IPS-18c (cell line): ENCODE results near the gene HDAC10.

ENCODE experiments used
- H3K4me3 ChIP-seq: 2 replicates; pipeline ENCODE4 v1.7.0; 2013; ENCODE audit warnings: low read depth, mild to moderate bottlenecking, low read length, moderate library complexity; ENCODE audit not compliant: insufficient read depth
- H3K9me3 ChIP-seq: one replicate; pipeline ENCODE4 v1.6.1; 2013; ENCODE audit warnings: mild to moderate bottlenecking, low read length, moderate library complexity; ENCODE audit not compliant: control insufficient read depth, insufficient read depth

Gene HDAC10

DNA sequence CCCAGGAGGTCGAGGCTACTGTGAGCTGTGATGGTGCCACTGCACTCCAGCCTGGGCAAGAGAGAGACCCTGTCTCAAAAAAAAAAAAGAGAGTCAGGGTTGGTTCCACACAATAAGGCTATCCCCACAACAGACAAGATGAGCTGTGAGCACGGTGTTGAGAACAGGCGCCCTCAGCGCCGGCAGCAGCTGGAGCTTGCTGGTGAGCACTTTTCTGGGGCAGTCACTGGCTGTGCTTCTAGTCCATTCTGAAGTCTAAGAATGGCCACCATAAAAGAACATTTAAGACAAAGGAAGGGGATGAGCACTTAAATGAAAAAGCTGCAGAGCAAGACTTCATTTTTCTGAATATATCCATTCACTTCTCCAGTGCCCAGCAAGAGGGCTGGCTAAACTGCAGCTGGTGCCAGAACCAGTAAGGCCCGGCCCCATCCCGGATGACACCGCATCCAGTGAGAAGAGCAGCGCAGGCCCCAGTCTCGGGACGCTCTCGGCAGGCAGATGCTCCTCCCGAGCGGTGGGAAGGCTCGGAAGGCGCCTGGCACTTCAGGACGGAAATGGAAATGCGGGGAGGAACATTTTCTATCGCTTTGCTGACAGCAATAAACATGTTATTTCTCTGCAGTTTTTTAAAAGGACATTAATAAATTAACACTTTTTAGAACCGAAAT lies 18.4 kb downstream of the HDAC10 start:
- H3K9me3 ChIP-seq = no peaks in the 10 kb centered on the region

DNA sequence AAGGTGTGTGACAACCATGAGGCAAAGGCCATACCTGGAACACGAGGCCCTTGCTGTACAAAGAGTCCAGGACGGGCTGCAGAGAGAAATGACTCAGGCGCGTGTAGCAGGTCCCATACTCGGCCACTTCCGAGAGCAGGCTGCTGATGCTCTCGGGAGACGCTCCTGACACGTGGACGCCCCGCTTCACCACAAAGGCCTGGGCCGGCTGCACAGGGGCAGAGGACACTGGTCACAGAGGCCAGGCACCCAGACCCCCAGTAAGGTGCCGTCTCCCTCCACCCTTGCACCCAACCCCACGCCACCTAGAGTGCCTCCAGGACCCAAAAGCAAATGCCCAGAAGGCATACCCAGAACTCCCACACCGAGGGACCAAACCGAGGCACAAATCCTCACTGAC lies 21.7 kb downstream of the HDAC10 start:
- H3K9me3 ChIP-seq = no peaks in the 10 kb centered on the region
- no peak overlapping the region for H3K4me3 ChIP-seq

More for the DNA sequence above, 18.4 kb downstream of the HDAC10 start:
- no peak overlapping the region for H3K4me3 ChIP-seq

DNA sequence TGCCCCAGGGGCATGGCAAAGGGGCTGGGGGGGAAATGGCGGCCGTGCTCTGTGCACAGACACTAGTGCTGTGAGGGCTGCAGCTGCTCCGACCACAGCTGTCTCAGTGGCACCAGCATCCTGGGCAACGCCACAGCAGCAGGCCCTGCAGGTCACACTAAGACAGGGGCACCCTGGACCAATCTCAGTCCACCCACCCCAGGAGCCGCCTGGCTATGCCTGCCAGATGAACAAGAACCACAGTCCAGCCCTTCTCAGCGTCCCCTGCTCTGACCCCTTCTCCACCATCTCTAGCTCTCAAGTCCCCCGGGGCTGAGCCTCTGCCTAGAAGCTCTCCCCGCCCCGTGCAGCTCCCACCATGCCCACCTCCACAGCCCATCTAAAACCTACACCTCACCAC lies 22.7 kb downstream of the HDAC10 start:
- H3K4me3 ChIP-seq = no peak overlapping the region
- H3K9me3 ChIP-seq = no peaks in the 10 kb centered on the region

DNA sequence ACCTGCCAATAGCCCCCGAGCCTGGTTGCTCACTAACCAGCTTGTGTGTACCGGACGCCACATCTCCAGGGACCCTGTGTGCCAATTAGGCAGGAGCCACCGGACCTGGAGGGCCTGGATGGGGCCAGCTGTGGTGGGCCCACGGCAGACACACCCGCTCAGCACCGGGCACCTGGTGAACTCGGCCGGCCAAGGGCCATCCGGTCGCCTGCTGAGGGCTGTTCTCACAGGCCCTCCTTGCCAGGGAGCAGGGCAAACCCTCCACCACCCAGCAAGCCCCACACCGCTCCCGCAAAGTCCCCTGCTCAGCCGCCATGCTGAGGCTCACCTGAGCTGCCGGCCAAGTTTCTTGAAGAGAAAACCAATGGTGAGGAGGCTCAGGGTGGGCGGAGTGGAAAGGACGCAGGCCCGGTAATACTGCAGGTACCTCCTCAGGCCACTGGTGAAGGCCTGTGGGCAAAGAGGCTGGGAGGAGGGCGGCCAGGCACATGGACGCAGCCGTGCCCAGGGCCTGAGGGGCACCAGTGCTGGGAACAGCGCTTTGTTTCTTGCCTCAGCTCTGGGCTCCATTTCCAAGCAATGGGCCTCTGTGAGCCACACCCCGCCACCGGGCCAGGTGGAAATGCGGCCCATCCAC lies 23.4 kb downstream of the HDAC10 start:
- H3K9me3 ChIP-seq = no peaks in the 10 kb centered on the region
- H3K4me3 ChIP-seq = no peak overlapping the region

DNA sequence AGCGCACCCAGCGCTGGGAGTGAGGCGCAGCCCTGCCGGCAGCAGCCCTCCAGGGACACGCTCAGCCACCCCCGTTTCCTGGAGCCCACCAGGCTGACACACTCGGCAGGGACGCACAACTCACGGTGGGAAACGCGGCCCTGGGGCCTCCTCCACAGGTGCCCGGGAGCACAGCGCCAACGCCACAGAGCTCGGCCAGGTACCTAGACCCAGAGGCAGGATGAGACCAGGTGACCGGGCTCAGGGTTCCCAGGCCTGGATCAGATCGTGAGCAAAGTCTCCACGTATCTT lies 24.2 kb downstream of the HDAC10 start:
- H3K9me3 ChIP-seq = no peaks in the 10 kb centered on the region
- H3K4me3 ChIP-seq = no peak overlapping the region

DNA sequence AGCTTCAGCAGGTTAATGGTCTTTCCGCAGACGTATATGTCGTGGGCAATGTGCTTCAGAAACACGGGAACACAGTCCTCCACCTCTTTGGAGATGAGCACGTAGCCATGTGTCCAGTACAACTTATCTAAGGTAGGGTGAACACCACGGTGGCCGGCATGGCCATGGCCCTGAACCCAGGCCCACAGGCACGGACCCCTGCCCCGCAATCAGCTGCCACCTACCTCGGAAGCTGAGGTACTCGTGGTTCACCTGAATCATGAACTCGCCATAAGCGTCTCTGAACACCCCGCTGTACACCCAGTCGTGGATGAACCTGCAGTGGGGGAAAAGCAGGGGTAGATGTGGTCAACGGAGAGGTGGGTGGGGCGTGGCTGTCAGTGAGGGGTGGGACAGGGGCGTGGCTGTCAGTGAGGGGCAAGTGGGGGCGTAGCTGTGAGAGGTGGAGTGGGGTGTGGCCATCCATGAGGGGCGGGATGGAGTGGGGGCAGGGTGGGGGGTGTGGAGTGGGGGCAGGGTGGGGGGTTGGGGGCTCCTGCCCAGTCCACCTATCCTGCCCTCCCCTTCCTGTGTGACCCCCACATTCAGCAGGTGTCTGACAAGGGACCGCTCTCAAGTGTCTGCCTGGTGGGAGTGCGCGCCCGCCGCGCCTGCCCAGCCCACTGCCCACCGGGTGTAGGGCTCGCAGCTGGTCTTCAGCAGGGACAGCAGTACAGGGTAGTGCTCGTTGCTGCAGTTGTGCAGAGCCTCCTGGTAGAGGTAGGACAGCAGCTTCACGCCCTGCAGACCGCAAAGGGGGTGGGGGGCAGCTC lies 24.8 kb downstream of the HDAC10 start:
- Histone ChIP-seq H3K9me3 (peaks cover 2% of the 10 kb centered on the region), H3K4me3 (no peak overlapping the region)

DNA sequence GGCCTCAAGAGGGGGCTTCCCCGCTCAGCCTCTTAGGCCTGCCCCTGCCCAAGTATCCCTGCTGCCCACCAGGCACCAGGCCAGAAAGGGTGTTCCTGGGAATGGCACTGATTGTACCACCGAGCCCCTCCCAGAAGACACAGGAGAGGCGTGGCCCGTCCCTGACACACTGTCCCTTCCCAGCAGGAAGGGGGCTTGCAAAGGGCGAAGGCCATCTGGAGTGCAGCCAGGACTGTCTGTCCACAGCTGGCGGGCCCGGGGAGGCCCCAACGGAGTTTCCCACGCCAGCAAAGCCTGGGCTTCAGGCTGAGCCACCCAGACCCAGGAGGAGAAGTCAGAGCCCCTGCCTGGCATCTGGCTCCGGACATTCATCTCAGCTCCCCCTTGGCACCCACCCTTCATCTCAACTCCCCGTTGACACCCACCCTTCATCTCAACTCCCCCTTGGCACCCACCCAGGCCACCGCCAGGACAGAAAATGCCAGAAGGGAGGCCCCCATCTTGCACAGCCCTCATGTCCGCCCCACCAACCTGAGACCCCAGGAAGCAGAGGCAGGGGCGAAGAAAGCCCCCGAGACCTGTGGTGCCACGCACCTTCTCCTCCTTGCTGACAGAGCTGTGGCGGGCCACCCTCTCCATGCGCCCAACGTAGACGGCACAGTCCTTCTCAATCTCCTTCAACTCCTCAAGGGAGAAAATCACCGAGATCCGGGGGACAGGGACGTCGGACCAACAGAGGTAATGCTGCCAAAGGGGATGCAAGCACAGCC lies 25.7 kb downstream of the HDAC10 start:
- H3K4me3 ChIP-seq = no peak overlapping the region
- H3K9me3 ChIP-seq = peaks cover 2% of the 10 kb centered on the region

GRCh38 chr22:50224071-50224470 lies 27.0 kb downstream of the HDAC10 start:
- no peak overlapping the region; the same call in 1 of the 2 replicates for H3K4me3 ChIP-seq
- H3K9me3 ChIP-seq = peaks cover 2% of the 10 kb centered on the region

DNA sequence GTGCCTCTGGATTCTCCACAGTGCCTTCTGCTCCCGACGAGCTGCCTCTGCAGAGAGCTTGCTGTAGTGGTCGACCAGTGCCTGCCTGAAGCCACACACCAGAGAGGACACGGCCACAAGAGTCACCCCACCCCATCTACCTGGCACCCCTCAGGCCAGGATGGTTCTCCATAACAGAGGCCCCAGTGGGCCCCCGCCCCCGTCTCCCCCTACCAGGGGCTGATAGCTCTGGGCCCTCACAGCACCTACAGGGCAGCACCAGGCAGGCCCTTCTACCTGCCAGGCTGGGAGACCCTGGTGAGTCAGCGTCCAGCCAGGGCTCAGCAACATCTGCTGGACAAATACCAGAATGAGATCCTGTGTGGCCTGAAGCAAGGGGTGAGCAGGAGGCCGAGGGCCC lies 28.6 kb downstream of the HDAC10 start:
- H3K4me3 ChIP-seq = no peak overlapping the region
- peaks cover 2% of the 10 kb centered on the region for H3K9me3 ChIP-seq

GRCh38 chr22:50221410-50222300 lies 29.4 kb downstream of the HDAC10 start:
- Histone ChIP-seq H3K4me3 (no peak overlapping the region), H3K9me3 (peaks cover 2% of the 10 kb centered on the region)

- Histone ChIP-seq H3K4me3 (no peak overlapping the region), H3K9me3 (peaks cover 2% of the 10 kb centered on the region)
Measured at GRCh38 chr22:50220603-50221409, 30.3 kb downstream of the HDAC10 start.

DNA sequence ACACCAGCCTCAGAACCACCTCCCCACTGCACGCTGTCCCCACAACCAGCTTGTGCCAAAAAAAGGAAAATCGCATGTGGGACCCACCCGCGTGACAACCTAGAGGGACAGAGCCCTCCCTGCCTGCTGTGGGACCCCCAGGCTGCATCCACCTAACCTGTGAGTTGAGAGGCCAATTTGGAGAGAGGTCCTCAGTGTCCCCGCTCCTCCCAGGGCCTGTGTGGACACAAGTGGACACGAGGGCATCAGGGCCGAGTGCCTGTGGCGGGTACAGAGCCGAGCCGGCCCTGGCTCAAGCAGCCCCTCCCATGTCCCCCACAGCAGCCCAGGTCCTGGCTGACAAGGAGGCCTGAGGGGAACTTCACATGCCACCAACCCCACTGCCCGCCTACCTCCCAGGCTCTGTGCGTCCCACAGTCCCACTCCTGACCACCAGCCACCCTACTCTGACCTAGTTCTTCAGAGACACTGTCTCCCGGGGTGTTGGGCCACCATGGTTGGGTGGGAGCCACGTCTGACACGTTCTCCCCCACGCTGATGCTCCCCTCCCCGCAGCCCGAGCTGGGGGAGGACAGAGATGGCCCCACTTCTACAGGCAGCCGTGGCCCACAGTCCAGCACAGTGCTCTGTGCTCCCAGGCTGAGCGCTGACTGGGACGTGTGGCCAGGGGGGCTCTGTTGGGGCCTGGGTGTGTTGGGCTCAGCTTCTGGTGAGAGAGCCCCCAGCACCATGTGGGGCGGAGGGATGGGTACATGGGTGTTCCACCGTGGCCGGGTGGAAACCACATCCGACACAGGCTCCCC lies 31.1 kb downstream of the HDAC10 start:
- Histone ChIP-seq H3K4me3 (no peak overlapping the region), H3K9me3 (peaks cover 2% of the 10 kb centered on the region)

- H3K9me3 ChIP-seq = peaks cover 2% of the 10 kb centered on the region
- H3K4me3 ChIP-seq = no peak overlapping the region
Measured at GRCh38 chr22:50218996-50219727, 31.9 kb downstream of the HDAC10 start.

DNA sequence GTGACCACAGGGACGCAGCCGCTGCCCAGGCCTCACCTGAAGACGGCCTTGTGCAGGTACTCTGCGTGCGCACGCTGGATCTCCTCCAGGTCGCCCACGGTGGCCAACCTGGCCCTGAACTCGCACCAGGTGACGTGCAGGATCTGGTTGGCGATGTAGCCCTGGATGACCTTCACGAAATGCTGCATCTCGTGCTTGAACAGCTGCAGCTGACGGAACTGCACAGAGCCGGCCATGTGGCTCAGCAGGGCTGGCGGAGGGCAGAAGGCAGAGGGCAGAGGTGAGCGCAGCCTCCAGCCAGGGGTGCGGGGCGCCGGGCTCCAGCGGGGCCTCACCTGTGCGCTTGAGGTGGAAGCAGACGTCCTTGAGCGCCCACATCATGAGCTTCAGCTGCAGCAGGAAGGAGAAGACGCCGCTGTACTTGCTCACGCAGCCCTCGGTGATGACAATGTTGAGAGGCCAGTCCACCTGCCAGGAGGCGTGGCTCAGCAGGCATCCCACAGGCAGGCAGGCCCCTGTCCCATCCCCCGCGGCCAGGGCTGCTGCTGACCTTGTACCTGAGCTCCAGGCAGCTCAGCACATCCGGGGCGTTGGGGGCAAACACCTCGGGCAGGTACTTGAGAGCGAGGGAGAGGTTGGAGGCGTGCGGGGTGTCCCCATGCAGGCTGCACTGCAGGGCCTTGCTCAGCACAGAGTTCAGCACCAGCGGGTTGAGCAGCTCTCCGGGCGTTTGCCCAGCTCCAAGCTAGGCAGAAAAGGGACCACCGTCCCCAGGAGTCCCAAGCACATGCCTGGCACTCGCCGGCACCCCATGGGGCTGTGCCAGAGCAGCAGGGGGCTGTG lies 32.7 kb downstream of the HDAC10 start:
- peaks cover 2% of the 10 kb centered on the region for H3K9me3 ChIP-seq
- H3K4me3 ChIP-seq = no peak overlapping the region
